ENCODE data around the gene OR5B2. TPM values are rescaled to one million over a fixed set of nuclear protein-coding genes. Genes with fewer than 3 reads are reported as not detected.

The OR5B2 gene
- total RNA-seq, 1 experiment from 2014 or later: not detected

- Histone ChIP-seq H4K20me1 (ENCODE audit: low read length) (no peaks in the 10 kb centered on the region), H3K9ac (ENCODE audit: low read length) (no peak overlapping the region), H3K4me3 (ENCODE audit: low read length) (no peak overlapping the region), H3K27ac (ENCODE audit: low read length) (no peak overlapping the region), H2AFZ (ENCODE audit: low read length) (no peak overlapping the region), H3K9me3 (ENCODE audit: low read length) (peaks cover 4% of the 10 kb centered on the region; the same call in 1 of the 2 replicates), H3K9me2 (replicated peaks; ENCODE audit: low read length) (no peaks in the 10 kb centered on the region), H3K27me3 (ENCODE audit: low read length) (no peaks in the 10 kb centered on the region), H3K79me2 (ENCODE audit: low read length) (no peaks in the 10 kb centered on the region), H3K4me1 (ENCODE audit: insufficient read depth, low read length) (no peaks in the 10 kb centered on the region), H3K4me2 (ENCODE audit: low read length) (no peak overlapping the region), H3F3A (ENCODE audit: low read length, unreplicated experiment) (no peaks in the 10 kb centered on the region), H3K36me3 (ENCODE audit: low read depth, low read length) (no peaks in the 10 kb centered on the region)
- ChIA-PET CTCF (no interaction called here), POLR2A (ENCODE audit: unreplicated experiment) (no interaction called here)
- intact Hi-C loops (cut with micrococcal nuclease): no loop called here
- no TSS peak for BruUV-seq (replicated peaks)
- DNase-seq: no peak
- ATAC-seq: no peak
- TF ChIP-seq EZH2 (IDR thresholded peaks at IDR 0.05; ENCODE audit: low read length, unreplicated experiment) (no peak), CTCF (conservative IDR thresholded peaks at IDR 0.05; ENCODE audit: low read depth, low read length) (no peak), EZH2phosphoT487 (IDR thresholded peaks at IDR 0.05; ENCODE audit: borderline replicate concordance, low read length) (no peak)
These were observed 6.3 kb upstream of the OR5B2 start for GRCh38 chr11:58434217-58434616.

DNA sequence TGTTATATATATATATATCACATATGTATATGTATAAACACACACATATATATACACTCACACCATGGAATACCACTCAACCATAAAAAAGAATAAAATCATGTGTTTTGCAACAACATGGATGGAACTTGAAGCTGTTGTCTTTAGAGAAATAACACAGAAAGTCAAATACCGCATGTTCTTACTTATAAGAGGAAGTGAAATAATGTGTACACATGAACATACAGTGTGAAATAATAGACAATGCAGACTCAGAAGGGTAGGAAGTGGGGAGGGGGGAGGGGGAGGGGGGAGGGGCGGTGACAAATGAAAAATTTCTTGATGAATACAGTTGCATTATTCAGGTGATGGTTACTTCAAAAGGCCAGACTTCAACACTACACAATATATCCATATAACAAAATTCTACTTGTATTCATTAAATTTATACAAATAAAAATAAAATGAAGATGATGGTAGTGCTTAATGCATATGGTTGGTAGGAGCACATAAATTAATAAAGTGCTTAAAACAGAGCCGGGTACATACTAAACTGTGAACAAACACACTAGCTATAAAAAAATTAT is 5.8 kb upstream of the OR5B2 start:
- POLR2A ChIA-PET (ENCODE audit: unreplicated experiment): no interaction called here
- no peaks in the 10 kb centered on the region for H3K36me3 ChIP-seq (ENCODE audit: low read depth, low read length)

More for the DNA sequence above, 5.8 kb upstream of the OR5B2 start:
- Histone ChIP-seq H3K9ac (ENCODE audit: low read length) (no peak overlapping the region), H3K9me3 (ENCODE audit: low read length) (peaks cover 4% of the 10 kb centered on the region; the same call in 1 of the 2 replicates), H3K4me2 (ENCODE audit: low read length) (no peak overlapping the region), H4K20me1 (ENCODE audit: low read length) (no peaks in the 10 kb centered on the region), H3K9me2 (replicated peaks; ENCODE audit: low read length) (no peaks in the 10 kb centered on the region), H3K27me3 (ENCODE audit: low read length) (no peaks in the 10 kb centered on the region), H3K79me2 (ENCODE audit: low read length) (no peaks in the 10 kb centered on the region), H3K27ac (ENCODE audit: low read length) (no peak overlapping the region), H3K4me3 (ENCODE audit: low read length) (no peak overlapping the region), H2AFZ (ENCODE audit: low read length) (no peak overlapping the region), H3K4me1 (ENCODE audit: insufficient read depth, low read length) (no peaks in the 10 kb centered on the region), H3F3A (ENCODE audit: low read length, unreplicated experiment) (no peaks in the 10 kb centered on the region)
- intact Hi-C loops (cut with micrococcal nuclease): no loop called here
- DNase-seq: no peak
- BruUV-seq (replicated peaks): no TSS peak
- TF ChIP-seq EZH2phosphoT487 (IDR thresholded peaks at IDR 0.05; ENCODE audit: borderline replicate concordance, low read length): no peak
- no peak for TF ChIP-seq EZH2 (IDR thresholded peaks at IDR 0.05; ENCODE audit: low read length, unreplicated experiment)
- TF ChIP-seq CTCF (conservative IDR thresholded peaks at IDR 0.05; ENCODE audit: low read depth, low read length): no peak
- ATAC-seq: no peak
- CTCF ChIA-PET: no interaction called here
